ENCODE results near the gene DCTD. TPM values are rescaled to one million over a fixed set of nuclear protein-coding genes. Genes with fewer than 3 reads are reported as not detected.
A peak's percentile ranks its signal among the peaks of the same experiment; 100 is the strongest.
"Not testable (repeated sequence)": the region's sequence is repeated elsewhere in the genome, so short reads cannot be mapped to it uniquely, and the experiment has no call there.

DCTD gene
- total RNA-seq, 1 donor from 2014 or later, result 99.4 TPM

DNA sequence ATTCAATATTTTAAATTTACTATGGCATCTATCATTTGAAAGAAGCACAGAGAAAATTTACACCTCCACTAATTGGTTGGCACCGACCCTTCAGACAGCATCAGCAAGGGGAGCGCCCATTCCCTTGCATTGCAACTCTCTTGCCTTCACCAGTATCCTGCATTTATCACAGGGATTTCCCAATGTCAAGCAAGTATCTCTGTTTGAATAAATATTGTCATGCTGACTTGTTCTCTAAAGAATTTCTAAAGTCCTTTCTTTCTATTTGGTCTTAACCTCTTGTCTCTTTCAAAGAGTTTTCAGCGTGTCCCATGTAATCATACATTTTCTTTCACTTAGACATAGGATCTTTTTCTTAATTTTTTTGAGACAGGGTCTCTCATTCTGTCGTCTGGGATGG is 10.4 kb downstream of the DCTD start:
- no peak overlapping the region for H3K27ac Mint-ChIP-seq

DNA sequence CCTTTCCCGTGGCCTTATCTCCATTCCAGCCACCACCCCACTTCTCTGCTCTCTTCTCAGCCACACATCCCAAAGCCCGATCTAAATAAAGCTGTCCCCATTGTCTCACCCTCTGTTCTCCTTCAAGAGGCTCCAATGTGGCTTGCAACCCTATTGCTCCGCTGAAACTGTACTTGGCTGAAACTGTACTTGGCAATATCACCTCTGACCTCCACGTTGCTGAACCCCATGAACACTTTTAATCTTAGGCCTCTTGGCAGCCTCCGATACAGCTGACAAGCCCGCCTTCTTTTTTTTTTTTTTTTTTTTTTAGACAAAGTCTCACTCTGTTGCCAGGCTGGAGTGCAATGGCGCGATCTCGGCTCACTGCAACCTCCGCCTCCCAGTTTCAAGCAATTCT is 12.1 kb downstream of the DCTD start:
- Mint-ChIP-seq H3K4me3 (ENCODE audit: low read depth) (no peak overlapping the region), H3K36me3 (ENCODE audit: insufficient read depth) (peaks cover 32% of the 10 kb centered on the region), H3K27ac (peak overlapping the region; percentile 47), H3K4me1 (ENCODE audit: low read depth) (peaks cover 11% of the 10 kb centered on the region), H3K9me3 (ENCODE audit: low read depth) (no peaks in the 10 kb centered on the region), H3K27me3 (no peaks in the 10 kb centered on the region)
- TF ChIP-seq, protein P1, sequence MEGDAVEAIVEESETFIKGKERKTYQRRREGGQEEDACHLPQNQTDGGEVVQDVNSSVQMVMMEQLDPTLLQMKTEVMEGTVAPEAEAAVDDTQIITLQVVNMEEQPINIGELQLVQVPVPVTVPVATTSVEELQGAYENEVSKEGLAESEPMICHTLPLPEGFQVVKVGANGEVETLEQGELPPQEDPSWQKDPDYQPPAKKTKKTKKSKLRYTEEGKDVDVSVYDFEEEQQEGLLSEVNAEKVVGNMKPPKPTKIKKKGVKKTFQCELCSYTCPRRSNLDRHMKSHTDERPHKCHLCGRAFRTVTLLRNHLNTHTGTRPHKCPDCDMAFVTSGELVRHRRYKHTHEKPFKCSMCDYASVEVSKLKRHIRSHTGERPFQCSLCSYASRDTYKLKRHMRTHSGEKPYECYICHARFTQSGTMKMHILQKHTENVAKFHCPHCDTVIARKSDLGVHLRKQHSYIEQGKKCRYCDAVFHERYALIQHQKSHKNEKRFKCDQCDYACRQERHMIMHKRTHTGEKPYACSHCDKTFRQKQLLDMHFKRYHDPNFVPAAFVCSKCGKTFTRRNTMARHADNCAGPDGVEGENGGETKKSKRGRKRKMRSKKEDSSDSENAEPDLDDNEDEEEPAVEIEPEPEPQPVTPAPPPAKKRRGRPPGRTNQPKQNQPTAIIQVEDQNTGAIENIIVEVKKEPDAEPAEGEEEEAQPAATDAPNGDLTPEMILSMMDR (IDR thresholded peaks at IDR 0.05; ENCODE audit: unreplicated experiment), result no peak
- DNase-seq (ENCODE audit: low spot score, unreplicated experiment), result no peak

More for the DNA sequence above, 10.4 kb downstream of the DCTD start:
- no peak for DNase-seq (ENCODE audit: low spot score, unreplicated experiment)
- Mint-ChIP-seq H3K4me1 (ENCODE audit: low read depth) (peaks cover 11% of the 10 kb centered on the region), H3K4me3 (ENCODE audit: low read depth) (no peak overlapping the region), H3K27me3 (no peaks in the 10 kb centered on the region), H3K36me3 (ENCODE audit: insufficient read depth) (peaks cover 37% of the 10 kb centered on the region), H3K9me3 (ENCODE audit: low read depth) (no peaks in the 10 kb centered on the region)
- TF ChIP-seq, protein P1 (IDR thresholded peaks at IDR 0.05; ENCODE audit: unreplicated experiment), result no peak

DNA sequence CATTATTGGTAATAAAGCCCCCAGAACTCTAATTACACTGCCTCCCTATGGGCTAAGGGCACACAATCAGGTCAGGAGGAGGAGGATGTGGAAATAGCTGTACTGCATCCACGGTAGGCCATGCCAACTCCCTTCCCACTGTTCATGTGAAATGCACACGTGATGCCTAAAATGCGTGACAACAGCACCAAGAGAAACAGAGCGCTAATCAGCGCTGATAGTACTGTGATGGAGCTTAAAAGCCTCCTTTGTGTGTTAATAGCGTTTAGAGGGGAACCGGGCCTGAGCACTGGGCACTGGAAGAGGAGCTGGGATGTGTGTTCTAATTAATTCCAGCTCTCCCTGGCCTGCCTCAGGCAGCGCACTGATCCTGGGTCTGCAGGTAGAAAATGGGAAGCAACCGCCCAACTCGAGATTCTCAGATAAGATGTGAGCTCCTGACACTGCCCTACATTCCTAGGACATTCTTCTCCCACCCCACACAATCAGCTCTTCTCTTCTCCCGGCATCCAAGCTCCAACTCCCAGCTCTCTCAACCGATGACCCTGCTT is 12.9 kb downstream of the DCTD start:
- peaks cover 36% of the 10 kb centered on the region for H3K36me3 Mint-ChIP-seq (ENCODE audit: insufficient read depth)
- H3K9me3 Mint-ChIP-seq (ENCODE audit: low read depth), result no peaks in the 10 kb centered on the region
- TF ChIP-seq, protein P1 (IDR thresholded peaks at IDR 0.05; ENCODE audit: unreplicated experiment), result no peak
- H3K27ac Mint-ChIP-seq, result peak overlapping the region; percentile 47
- H3K27me3 Mint-ChIP-seq, result no peaks in the 10 kb centered on the region
- no peak overlapping the region for H3K4me3 Mint-ChIP-seq (ENCODE audit: low read depth)
- peaks cover 11% of the 10 kb centered on the region for H3K4me1 Mint-ChIP-seq (ENCODE audit: low read depth)
- no peak for DNase-seq (ENCODE audit: low spot score, unreplicated experiment)

DNA sequence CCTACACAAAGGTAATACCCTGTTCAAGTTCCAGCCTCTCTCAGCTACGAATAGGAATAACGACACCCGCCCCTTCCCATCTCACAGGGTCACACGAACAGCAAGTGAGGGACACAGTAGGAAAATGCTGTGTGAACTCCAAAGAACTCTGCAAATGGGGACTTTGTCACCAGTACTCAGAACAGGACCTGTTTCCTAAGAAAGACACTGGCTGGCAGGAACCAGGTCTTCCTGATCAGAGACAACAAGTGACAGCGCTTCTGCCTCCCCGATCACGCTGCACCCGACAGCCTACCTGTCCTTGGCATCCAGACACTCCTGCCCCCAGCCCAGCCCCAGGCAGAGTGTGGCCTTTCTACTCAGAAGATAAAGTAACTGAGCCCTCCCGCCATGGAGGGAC is 14.2 kb downstream of the DCTD start:
- H3K36me3 Mint-ChIP-seq (ENCODE audit: insufficient read depth), result peaks cover 36% of the 10 kb centered on the region

DNA sequence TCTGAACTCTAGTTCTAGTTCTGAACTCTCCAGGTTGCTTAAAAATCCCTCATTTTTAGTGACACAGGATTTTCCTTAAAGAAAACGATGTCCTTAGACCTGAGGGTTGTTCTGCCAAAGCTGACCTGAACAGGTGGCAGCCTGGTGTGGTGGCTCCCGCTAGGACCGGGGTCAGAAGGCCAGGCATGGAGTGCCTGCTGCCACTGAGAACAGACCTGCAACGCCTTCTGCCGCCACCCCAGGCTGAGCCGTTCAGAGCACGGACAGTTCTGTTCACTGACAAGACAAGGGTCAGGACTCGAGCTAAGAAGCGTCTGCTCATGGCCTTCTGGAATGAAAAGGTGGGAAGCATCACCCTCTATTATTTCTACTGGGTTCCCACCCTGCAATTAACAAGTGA is 15.8 kb downstream of the DCTD start:
- no peaks in the 10 kb centered on the region for H3K9me3 Mint-ChIP-seq (ENCODE audit: low read depth)
- TF ChIP-seq, protein P1 (IDR thresholded peaks at IDR 0.05; ENCODE audit: unreplicated experiment), result no peak
- H3K4me3 Mint-ChIP-seq (ENCODE audit: low read depth), result no peak overlapping the region
- peaks cover 30% of the 10 kb centered on the region for H3K4me1 Mint-ChIP-seq (ENCODE audit: low read depth)
- no peaks in the 10 kb centered on the region for H3K27me3 Mint-ChIP-seq
- DNase-seq (ENCODE audit: low spot score, unreplicated experiment), result no peak
- peaks cover 28% of the 10 kb centered on the region for H3K36me3 Mint-ChIP-seq (ENCODE audit: insufficient read depth)
- H3K27ac Mint-ChIP-seq, result no peak overlapping the region

More for the DNA sequence above, 14.2 kb downstream of the DCTD start:
- DNase-seq (ENCODE audit: low spot score, unreplicated experiment), result no peak
- Mint-ChIP-seq H3K4me1 (ENCODE audit: low read depth) (peaks cover 20% of the 10 kb centered on the region), H3K9me3 (ENCODE audit: low read depth) (no peaks in the 10 kb centered on the region), H3K4me3 (ENCODE audit: low read depth) (no peak overlapping the region), H3K27me3 (no peaks in the 10 kb centered on the region), H3K27ac (no peak overlapping the region)
- TF ChIP-seq, protein P1 (IDR thresholded peaks at IDR 0.05; ENCODE audit: unreplicated experiment), result no peak

DNA sequence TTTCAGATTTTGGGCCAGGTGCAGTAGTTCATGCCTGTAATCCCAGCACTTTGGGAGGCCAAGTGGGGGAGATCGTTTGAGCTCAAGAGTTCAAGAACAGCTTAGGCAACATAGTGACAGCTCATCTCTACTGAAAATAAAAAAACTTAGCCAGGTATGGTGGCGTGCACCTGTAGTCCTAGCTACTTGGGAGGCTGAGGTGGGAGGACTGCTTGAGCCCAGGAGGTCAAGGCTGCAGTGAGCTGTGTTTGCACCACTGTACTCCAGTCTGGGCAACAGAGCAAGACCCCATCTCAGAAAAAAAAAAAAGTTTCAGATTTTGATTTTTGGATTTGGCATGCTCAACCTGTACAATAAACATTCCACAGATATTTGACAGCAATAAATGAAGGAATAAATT is 17.2 kb downstream of the DCTD start:
- not testable (repeated sequence) for H3K27me3 Mint-ChIP-seq; H3K4me3 Mint-ChIP-seq (ENCODE audit: low read depth); H3K9me3 Mint-ChIP-seq (ENCODE audit: low read depth); DNase-seq (ENCODE audit: low spot score, unreplicated experiment); H3K27ac Mint-ChIP-seq
- Mint-ChIP-seq H3K4me1 (ENCODE audit: low read depth) (peaks cover 41% of the 10 kb centered on the region), H3K36me3 (ENCODE audit: insufficient read depth) (peaks cover 30% of the 10 kb centered on the region)
